ENCODE data around the gene PRIMA1.

Gene PRIMA1

GRCh38 chr14:93742761-93743160 lies 45.5 kb downstream of the PRIMA1 start:
- intact Hi-C loops (cut with micrococcal nuclease) = no loop called here
- Mint-ChIP-seq H3K4me3 (no peak overlapping the region), H3K4me1 (ENCODE audit: low read depth) (no peaks in the 10 kb centered on the region), H3K9me3 (no peaks in the 10 kb centered on the region), H3K27ac (no peak overlapping the region), H3K27me3 (peaks cover 1% of the 10 kb centered on the region), H3K36me3 (ENCODE audit: low read depth) (no peaks in the 10 kb centered on the region)

GRCh38 chr14:93741556-93742230 lies 46.6 kb downstream of the PRIMA1 start:
- no peaks in the 10 kb centered on the region for H3K36me3 Mint-ChIP-seq (ENCODE audit: low read depth)
- H3K27me3 Mint-ChIP-seq = peaks cover 3% of the 10 kb centered on the region
- H3K4me3 Mint-ChIP-seq = no peak overlapping the region
- no peaks in the 10 kb centered on the region for H3K9me3 Mint-ChIP-seq
- H3K4me1 Mint-ChIP-seq (ENCODE audit: low read depth) = no peaks in the 10 kb centered on the region
- H3K27ac Mint-ChIP-seq = no peak overlapping the region
- intact Hi-C loops (cut with micrococcal nuclease) = no loop called here

GRCh38 chr14:93737634-93738033 lies 50.7 kb downstream of the PRIMA1 start:
- H3K4me3 Mint-ChIP-seq = no peak overlapping the region
- H3K27ac Mint-ChIP-seq = no peak overlapping the region
- H3K4me1 Mint-ChIP-seq (ENCODE audit: low read depth) = no peaks in the 10 kb centered on the region
- H3K27me3 Mint-ChIP-seq = peaks cover 2% of the 10 kb centered on the region
- no peaks in the 10 kb centered on the region for H3K36me3 Mint-ChIP-seq (ENCODE audit: low read depth)
- intact Hi-C loops (cut with micrococcal nuclease) = no loop called here
- H3K9me3 Mint-ChIP-seq = no peaks in the 10 kb centered on the region

- no peaks in the 10 kb centered on the region for H3K4me1 Mint-ChIP-seq (ENCODE audit: low read depth)
- no peak overlapping the region for H3K27ac Mint-ChIP-seq
- intact Hi-C loops (cut with micrococcal nuclease) = no loop called here
- no peaks in the 10 kb centered on the region for H3K9me3 Mint-ChIP-seq
- H3K27me3 Mint-ChIP-seq = peaks cover 2% of the 10 kb centered on the region
- no peaks in the 10 kb centered on the region for H3K36me3 Mint-ChIP-seq (ENCODE audit: low read depth)
- H3K4me3 Mint-ChIP-seq = no peak overlapping the region
Measured at GRCh38 chr14:93736378-93737014, 51.8 kb downstream of the PRIMA1 start.

- no peaks in the 10 kb centered on the region for H3K36me3 Mint-ChIP-seq (ENCODE audit: low read depth)
- no peak overlapping the region for H3K27ac Mint-ChIP-seq
- no peak overlapping the region for H3K4me3 Mint-ChIP-seq
- no peaks in the 10 kb centered on the region for H3K9me3 Mint-ChIP-seq
- intact Hi-C loops (cut with micrococcal nuclease) = no loop called here
- H3K4me1 Mint-ChIP-seq (ENCODE audit: low read depth) = no peaks in the 10 kb centered on the region
- peaks cover 2% of the 10 kb centered on the region for H3K27me3 Mint-ChIP-seq
Measured at GRCh38 chr14:93735206-93735605, 53.1 kb downstream of the PRIMA1 start.

- no peak overlapping the region for H3K4me3 Mint-ChIP-seq
Measured at GRCh38 chr14:93734086-93734822, 54.0 kb downstream of the PRIMA1 start.

GRCh38 chr14:93733631-93734030 lies 54.7 kb downstream of the PRIMA1 start:
- no peaks in the 10 kb centered on the region for H3K36me3 Mint-ChIP-seq (ENCODE audit: low read depth)
- no peaks in the 10 kb centered on the region for H3K9me3 Mint-ChIP-seq
- H3K4me3 Mint-ChIP-seq = no peak overlapping the region
- intact Hi-C loops (cut with micrococcal nuclease) = no loop called here
- H3K27me3 Mint-ChIP-seq = peaks cover 4% of the 10 kb centered on the region
- no peaks in the 10 kb centered on the region for H3K4me1 Mint-ChIP-seq (ENCODE audit: low read depth)
- no peak overlapping the region for H3K27ac Mint-ChIP-seq

More at GRCh38 chr14:93734086-93734822, 54.0 kb downstream of the PRIMA1 start:
- intact Hi-C loops (cut with micrococcal nuclease) = no loop called here
- H3K4me1 Mint-ChIP-seq (ENCODE audit: low read depth) = no peaks in the 10 kb centered on the region
- H3K36me3 Mint-ChIP-seq (ENCODE audit: low read depth) = no peaks in the 10 kb centered on the region
- no peak overlapping the region for H3K27ac Mint-ChIP-seq
- H3K27me3 Mint-ChIP-seq = peaks cover 4% of the 10 kb centered on the region
- no peaks in the 10 kb centered on the region for H3K9me3 Mint-ChIP-seq

- Mint-ChIP-seq H3K27ac (no peak overlapping the region), H3K27me3 (peaks cover 4% of the 10 kb centered on the region), H3K4me1 (ENCODE audit: low read depth) (no peaks in the 10 kb centered on the region), H3K4me3 (no peak overlapping the region), H3K9me3 (no peaks in the 10 kb centered on the region), H3K36me3 (ENCODE audit: low read depth) (no peaks in the 10 kb centered on the region)
- intact Hi-C loops (cut with micrococcal nuclease) = no loop called here
Measured at GRCh38 chr14:93733231-93733630, 55.1 kb downstream of the PRIMA1 start.

- Mint-ChIP-seq H3K27ac (no peak overlapping the region), H3K4me1 (ENCODE audit: low read depth) (no peaks in the 10 kb centered on the region), H3K36me3 (ENCODE audit: low read depth) (no peaks in the 10 kb centered on the region), H3K4me3 (no peak overlapping the region), H3K9me3 (no peaks in the 10 kb centered on the region), H3K27me3 (peaks cover 4% of the 10 kb centered on the region)
- intact Hi-C loops (cut with micrococcal nuclease) = no loop called here
Measured at GRCh38 chr14:93732524-93732923, 55.8 kb downstream of the PRIMA1 start.

- Mint-ChIP-seq H3K27ac (no peak overlapping the region), H3K4me1 (ENCODE audit: low read depth) (no peaks in the 10 kb centered on the region), H3K4me3 (no peak overlapping the region), H3K36me3 (ENCODE audit: low read depth) (no peaks in the 10 kb centered on the region), H3K9me3 (no peaks in the 10 kb centered on the region), H3K27me3 (peaks cover 2% of the 10 kb centered on the region)
- intact Hi-C loops (cut with micrococcal nuclease) = no loop called here
Measured at GRCh38 chr14:93731753-93732152, 56.5 kb downstream of the PRIMA1 start.

- intact Hi-C loops (cut with micrococcal nuclease) = no loop called here
- no peaks in the 10 kb centered on the region for H3K9me3 Mint-ChIP-seq
- no peaks in the 10 kb centered on the region for H3K4me1 Mint-ChIP-seq (ENCODE audit: low read depth)
- no peak overlapping the region for H3K4me3 Mint-ChIP-seq
- no peak overlapping the region for H3K27ac Mint-ChIP-seq
- H3K27me3 Mint-ChIP-seq = peaks cover 2% of the 10 kb centered on the region
- no peaks in the 10 kb centered on the region for H3K36me3 Mint-ChIP-seq (ENCODE audit: low read depth)
Measured at GRCh38 chr14:93729993-93730392, 58.3 kb downstream of the PRIMA1 start.

GRCh38 chr14:93728651-93729016 lies 59.7 kb downstream of the PRIMA1 start:
- H3K4me1 Mint-ChIP-seq (ENCODE audit: low read depth) = no peaks in the 10 kb centered on the region
- H3K36me3 Mint-ChIP-seq (ENCODE audit: low read depth) = no peaks in the 10 kb centered on the region
- H3K27me3 Mint-ChIP-seq = peaks cover 2% of the 10 kb centered on the region
- H3K27ac Mint-ChIP-seq = no peak overlapping the region
- H3K4me3 Mint-ChIP-seq = no peak overlapping the region
- no peaks in the 10 kb centered on the region for H3K9me3 Mint-ChIP-seq
- intact Hi-C loops (cut with micrococcal nuclease) = no loop called here

- intact Hi-C loops (cut with micrococcal nuclease) = no loop called here
- peaks cover 2% of the 10 kb centered on the region for H3K27me3 Mint-ChIP-seq
- no peak overlapping the region for H3K27ac Mint-ChIP-seq
- no peak overlapping the region for H3K4me3 Mint-ChIP-seq
- H3K9me3 Mint-ChIP-seq = no peaks in the 10 kb centered on the region
- H3K36me3 Mint-ChIP-seq (ENCODE audit: low read depth) = no peaks in the 10 kb centered on the region
- no peaks in the 10 kb centered on the region for H3K4me1 Mint-ChIP-seq (ENCODE audit: low read depth)
Measured at GRCh38 chr14:93727917-93728650, 60.2 kb downstream of the PRIMA1 start.
